ENCODE measurements around the gene WDFY4.
A peak's percentile ranks its signal among the peaks of the same experiment; 100 is the strongest.

The WDFY4 gene

DNA sequence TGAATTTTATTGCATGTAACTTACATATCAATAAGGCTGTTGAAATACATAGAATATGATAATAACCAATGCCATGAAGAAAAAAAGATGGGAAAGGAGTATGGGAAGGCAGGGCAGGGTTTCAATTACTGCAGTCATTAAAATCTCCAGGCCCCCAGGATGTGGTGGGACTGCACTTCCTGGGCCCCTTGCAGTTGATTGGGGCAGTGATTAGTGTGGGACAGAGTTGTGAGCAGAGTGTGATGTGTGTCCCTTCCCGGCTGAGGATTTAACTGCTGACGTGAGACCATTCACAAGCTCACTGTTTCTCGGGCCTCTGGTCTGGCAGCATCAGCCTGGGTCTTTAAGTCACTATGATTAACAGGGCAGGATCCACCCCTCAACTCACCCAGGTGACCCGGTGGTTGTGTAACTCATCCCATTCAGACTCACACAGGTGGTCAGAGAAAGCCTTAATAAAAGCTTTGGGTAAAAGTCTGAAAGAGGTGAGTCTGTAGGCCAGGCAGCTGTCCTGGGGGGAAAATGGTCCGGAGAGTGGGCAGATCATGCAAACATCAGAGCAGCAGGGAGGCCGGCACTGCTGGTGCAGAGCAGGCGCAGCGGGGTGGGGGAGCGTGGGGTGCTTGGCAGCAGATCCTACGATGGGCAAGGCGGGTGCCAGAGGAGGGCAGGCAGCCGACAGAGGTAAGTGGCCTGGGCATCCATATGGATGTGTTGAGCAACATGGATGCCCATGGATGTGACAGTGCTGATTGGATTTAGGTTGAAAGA lies 36.3 kb upstream of the WDFY4 start:
- no peak for TF ChIP-seq JUND (IDR thresholded peaks at IDR 0.05; ENCODE audit: low read depth)
- no peak for DNase-seq (ENCODE audit: low read depth in 1 of 2, low spot score in 1 of 2)
- in situ Hi-C loops (cut with HindIII; ENCODE audit: low pct_unique_long_range_greater_than_20kb, low sequenced_read_pairs), result no loop called here

DNA sequence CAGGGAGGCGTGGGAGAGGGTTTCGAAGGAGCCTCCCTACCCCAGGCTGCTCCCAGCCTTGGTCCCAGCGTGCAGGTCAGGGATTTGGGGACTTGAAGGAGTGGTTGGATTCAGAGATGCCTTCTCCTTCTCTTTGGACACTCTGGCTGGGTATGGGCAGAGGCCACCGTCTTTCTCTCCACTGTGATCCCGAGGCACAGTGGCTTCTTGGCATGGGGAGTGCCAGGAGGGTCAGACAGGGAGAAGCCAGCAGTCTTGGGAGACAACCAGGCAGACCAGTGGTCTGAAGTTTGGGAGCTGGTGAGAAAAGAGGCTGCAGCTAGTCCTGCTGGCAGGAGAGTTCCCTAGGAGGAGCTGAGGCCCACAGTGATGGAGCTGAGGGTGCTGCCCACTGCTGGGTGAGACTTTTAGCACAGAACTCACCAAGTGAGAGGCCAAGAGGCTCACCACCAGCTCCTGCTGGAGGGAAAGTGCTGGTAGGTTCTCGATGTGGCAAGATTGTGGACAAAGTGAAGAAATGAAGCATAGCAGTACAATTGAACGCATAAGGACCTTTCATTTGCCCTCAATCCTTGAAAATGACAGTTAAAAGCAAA lies 35.2 kb upstream of the WDFY4 start:
- peak in 1 of 2 experiments; percentile 32 for DNase-seq (ENCODE audit: low read depth in 1 of 2, low spot score in 1 of 2)
- in situ Hi-C loops (cut with HindIII; ENCODE audit: low pct_unique_long_range_greater_than_20kb, low sequenced_read_pairs), result no loop called here
- no peak for TF ChIP-seq JUND (IDR thresholded peaks at IDR 0.05; ENCODE audit: low read depth)

DNA sequence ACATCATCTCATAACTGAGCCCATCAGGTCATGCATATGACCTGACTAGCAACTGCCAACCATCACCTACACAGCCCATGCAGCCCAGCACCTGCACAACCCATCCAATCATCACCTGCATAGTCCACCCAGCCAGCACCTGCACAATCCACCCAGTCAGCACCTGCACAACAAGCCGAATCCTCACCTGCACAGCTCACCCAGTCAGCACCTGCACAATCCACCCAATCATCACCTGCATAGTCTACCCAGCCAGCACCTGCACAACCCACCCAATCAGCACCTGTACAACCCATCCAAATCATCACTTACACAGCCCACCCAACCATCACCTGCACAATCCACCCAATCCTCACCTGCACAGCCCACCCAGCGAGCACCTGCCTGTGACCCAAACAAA lies 33.4 kb upstream of the WDFY4 start:
- TF ChIP-seq JUND (IDR thresholded peaks at IDR 0.05; ENCODE audit: low read depth), result no peak
- DNase-seq (ENCODE audit: low read depth in 1 of 2, low spot score in 1 of 2), result no peak
- in situ Hi-C loops (cut with HindIII; ENCODE audit: low pct_unique_long_range_greater_than_20kb, low sequenced_read_pairs), result no loop called here

DNA sequence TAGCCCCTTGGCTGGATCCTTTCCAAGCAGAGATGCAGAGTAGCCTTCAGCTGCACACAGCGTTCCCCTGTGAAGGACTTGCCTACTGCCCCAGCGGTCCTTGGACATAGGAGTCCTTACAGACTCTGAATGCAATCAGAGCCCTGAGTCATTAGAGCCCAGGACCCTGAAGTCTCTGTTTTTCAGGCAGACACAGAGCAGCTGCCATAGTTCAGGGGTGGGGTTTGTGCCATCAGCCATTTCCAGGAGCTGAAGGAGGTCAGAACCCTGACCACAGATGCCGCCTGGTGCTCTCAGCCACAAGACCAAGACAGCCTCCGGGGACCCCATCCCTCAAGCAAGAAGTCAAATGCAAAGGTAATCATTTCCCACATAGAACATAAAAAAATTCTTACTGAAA lies 32.8 kb upstream of the WDFY4 start:
- in situ Hi-C loops (cut with HindIII; ENCODE audit: low pct_unique_long_range_greater_than_20kb, low sequenced_read_pairs), result no loop called here
- TF ChIP-seq JUND (IDR thresholded peaks at IDR 0.05; ENCODE audit: low read depth), result no peak
- DNase-seq (ENCODE audit: low read depth in 1 of 2, low spot score in 1 of 2), result no peak

DNA sequence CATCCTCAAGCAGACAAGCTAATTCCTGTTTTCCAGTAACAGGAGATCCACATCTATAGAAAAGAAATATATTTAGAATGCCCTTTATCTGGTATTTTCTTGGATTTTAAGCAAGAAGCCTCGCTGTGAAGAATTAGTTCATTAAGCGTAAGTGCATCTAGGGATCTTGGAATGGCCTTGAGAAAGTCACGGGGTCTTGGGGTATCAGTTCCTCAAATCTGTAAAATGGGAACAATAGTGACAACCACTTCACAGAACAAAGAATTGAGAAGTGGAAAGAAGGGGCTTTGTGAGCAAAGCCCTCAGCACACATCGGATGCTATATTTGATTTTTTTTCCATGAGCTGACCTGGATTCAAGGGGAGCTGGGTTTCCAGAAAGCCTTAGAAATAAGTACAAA lies 32.3 kb upstream of the WDFY4 start:
- DNase-seq (ENCODE audit: low read depth in 1 of 2, low spot score in 1 of 2), result no peak
- in situ Hi-C loops (cut with HindIII; ENCODE audit: low pct_unique_long_range_greater_than_20kb, low sequenced_read_pairs), result no loop called here
- no peak for TF ChIP-seq JUND (IDR thresholded peaks at IDR 0.05; ENCODE audit: low read depth)

DNA sequence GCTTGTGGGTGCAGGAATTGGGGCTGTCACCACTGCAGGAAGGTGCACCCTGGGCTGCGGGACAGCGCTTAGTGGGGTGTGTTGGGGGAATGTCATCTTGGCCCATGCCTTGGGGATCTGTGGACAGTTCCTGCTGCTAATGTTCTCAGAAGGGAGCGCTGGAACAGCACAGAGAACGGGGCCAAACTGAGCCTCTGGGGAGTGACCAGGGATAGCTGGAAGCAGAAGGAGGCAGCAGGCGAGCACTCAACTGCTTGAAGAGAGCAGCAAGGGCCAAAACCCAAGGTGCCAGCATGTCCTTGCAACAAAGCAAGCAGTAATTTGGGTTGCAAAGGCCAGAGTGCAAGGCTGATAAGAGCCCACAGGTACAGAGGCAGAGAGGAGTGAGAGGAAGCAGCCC lies 31.3 kb upstream of the WDFY4 start:
- no peak for DNase-seq (ENCODE audit: low read depth in 1 of 2, low spot score in 1 of 2)
- in situ Hi-C loops (cut with HindIII; ENCODE audit: low pct_unique_long_range_greater_than_20kb, low sequenced_read_pairs), result no loop called here
- no peak for TF ChIP-seq JUND (IDR thresholded peaks at IDR 0.05; ENCODE audit: low read depth)

DNA sequence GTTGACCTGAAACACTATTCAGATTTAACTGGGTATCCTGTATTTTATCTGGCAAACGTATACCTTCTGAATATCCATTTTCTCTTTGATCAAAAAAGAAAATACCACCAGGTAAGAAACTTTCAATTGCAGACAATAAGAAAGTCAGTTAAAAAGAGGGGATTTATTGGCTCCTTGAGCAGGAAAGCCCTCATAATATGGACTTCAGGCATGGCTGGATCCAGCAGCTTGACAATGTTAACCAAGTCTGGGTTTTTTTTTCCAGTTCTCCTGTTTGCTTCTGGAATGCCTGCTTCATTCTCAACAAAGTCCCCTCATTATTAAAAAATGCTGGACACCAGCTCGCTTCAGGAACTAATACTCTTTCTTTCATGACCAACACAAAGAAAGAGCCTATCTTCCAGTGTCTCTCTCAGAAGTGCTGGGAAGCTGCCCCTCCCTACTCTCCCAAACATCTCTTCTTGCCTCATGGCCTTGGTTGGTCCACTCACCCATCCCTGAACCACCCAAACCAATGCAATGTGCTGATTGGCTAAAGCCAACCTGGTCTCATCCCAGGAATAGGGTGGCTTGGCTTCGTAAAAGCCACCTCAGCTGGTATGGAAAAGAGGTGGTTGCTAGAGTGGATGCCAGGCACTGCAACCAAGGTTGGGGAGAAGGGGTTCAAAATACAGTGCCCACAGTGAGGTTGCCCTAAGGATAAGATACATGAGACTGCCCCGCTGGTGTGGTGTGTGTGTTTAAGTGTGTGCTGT lies 30.6 kb upstream of the WDFY4 start:
- DNase-seq (ENCODE audit: low read depth in 1 of 2, low spot score in 1 of 2), result no peak
- no peak for TF ChIP-seq JUND (IDR thresholded peaks at IDR 0.05; ENCODE audit: low read depth)
- in situ Hi-C loops (cut with HindIII; ENCODE audit: low pct_unique_long_range_greater_than_20kb, low sequenced_read_pairs), result no loop called here

DNA sequence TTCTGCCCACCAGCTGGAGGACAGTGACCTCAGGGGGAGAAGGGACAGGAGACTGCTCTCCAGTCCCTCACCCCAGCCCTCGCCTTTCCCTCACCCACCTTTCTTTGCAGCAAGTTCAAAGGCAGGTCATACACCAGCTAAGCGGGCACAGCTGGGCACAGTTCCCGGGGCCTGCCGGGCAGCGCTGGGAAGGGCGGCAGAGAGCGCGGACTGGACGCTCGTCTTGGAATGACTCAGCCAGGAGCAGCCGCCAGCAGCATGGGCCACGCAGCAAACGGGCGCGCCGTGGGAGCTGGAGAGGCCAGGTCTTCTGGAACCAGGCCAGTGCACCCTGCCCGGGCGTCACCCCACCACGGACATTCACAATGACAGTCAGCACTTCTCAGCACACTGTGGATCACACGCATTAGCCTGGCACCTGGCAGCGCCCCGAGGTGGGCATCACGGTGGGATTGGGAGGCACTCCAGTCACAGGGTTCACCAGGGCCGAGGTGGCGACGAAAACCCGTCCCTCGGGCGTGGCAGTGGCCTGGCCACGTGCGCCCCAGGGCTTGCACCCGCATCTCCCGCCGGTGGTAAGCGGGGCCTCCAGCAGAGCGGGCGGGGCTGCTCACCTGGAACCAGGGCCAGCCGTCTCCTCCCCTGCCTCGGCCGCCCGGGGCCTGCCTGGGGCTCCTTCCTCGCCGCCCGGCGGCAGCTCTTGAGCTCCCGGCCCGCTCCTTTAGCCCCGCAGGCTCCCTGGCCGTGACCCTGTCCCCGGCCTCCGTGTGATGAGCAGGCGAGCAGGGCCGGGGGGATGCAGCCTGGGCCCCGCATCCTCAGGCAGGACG lies 29.0 kb upstream of the WDFY4 start:
- in situ Hi-C loops (cut with HindIII; ENCODE audit: low pct_unique_long_range_greater_than_20kb, low sequenced_read_pairs), result no loop called here
- peak in 1 of 2 experiments; percentile 41 for DNase-seq (ENCODE audit: low read depth in 1 of 2, low spot score in 1 of 2)
- no peak for TF ChIP-seq JUND (IDR thresholded peaks at IDR 0.05; ENCODE audit: low read depth)

DNA sequence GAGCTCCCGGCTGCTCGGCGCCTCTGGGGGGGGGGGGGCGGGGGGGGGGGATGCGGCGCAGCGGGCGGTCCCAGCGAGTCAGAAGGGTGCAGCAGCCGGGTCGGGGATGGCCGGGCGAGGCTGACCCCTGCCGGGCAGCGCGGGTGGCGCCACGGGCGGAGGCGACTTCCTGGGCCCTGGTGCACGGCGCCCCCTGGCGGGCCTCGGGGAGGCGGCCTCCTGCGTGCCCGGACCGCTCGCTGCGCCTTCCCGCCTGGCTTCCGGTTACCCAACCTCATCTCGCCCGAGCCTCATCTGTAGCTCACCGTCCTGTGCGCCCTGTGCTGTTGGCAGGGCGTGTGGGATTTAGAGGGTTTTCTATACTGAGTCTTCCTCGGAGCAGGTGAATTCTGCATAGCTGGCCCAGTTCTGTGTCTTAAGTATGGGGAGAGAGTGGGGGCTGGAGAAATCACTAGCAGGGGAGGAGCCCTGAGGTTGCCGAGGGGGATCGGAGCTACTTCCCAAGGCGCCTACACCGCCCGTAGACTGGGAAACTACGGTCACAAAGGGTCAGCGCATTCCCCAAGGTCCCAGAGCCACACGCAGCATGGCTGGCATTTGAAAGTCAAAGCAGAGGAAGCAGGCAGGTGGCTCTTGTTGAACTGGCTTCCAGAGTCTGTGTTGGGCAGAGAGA lies 28.3 kb upstream of the WDFY4 start:
- TF ChIP-seq JUND (IDR thresholded peaks at IDR 0.05; ENCODE audit: low read depth), result no peak
- in situ Hi-C loops (cut with HindIII; ENCODE audit: low pct_unique_long_range_greater_than_20kb, low sequenced_read_pairs), result no loop called here
- peak; percentile 69 to 89 for DNase-seq (ENCODE audit: low read depth in 1 of 2, low spot score in 1 of 2)

DNA sequence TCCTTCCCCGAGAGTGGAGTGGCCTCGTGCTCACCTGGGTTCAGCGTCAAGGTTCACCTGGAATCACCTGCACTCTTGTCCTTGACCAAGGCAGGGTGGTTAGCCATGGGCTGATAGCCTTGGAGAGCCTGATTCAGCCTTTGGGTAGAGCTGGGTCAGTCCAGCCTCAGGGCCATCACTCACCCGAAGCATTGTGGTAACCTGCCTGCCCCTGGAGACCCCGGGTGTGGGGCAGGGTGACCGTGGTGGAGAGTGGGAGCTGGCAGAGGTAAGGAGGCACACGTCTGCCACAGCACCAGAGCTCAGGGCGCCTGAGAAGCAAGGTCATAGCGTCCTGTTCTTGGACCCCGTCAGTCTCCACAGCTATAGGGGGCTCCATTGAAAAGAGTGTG lies 27.8 kb upstream of the WDFY4 start:
- no peak for TF ChIP-seq JUND (IDR thresholded peaks at IDR 0.05; ENCODE audit: low read depth)
- no peak for DNase-seq (ENCODE audit: low read depth in 1 of 2, low spot score in 1 of 2)
- in situ Hi-C loops (cut with HindIII; ENCODE audit: low pct_unique_long_range_greater_than_20kb, low sequenced_read_pairs), result no loop called here

DNA sequence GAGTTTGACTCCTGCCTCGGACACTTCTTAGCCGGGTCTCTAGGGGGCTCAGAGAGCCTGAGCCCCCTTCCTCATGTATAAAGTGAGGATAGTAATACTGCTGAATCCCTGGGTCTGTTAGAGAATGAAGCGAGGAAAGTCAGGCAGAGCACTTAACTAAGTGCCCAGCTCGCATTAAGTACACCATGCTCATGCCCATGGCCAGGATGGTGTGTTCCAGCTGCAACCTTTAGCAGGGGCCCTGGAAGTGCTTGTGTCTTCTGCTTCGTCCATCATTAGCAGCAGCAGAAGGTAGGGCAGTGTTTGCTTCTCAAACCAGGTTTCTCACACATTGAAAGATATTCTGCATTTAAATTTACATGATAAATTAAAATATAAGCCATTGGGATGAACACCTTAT lies 27.3 kb upstream of the WDFY4 start:
- in situ Hi-C loops (cut with HindIII; ENCODE audit: low pct_unique_long_range_greater_than_20kb, low sequenced_read_pairs), result no loop called here
- DNase-seq (ENCODE audit: low read depth in 1 of 2, low spot score in 1 of 2), result no peak
- TF ChIP-seq JUND (IDR thresholded peaks at IDR 0.05; ENCODE audit: low read depth), result no peak

All from T47D (cell line).